ENCODE data around the gene RAF1.

- TF ChIP-seq POLR2AphosphoS5 (IDR thresholded peaks at IDR 0.05; ENCODE audit: low read depth, low read length) (no peak), TAF1 (IDR thresholded peaks at IDR 0.05; ENCODE audit: borderline replicate concordance, insufficient read depth, low read length) (no peak), SIN3A (IDR thresholded peaks at IDR 0.05; ENCODE audit: borderline replicate concordance, insufficient read depth, low read length) (no peak)
- TF ChIP-seq, protein P1, sequence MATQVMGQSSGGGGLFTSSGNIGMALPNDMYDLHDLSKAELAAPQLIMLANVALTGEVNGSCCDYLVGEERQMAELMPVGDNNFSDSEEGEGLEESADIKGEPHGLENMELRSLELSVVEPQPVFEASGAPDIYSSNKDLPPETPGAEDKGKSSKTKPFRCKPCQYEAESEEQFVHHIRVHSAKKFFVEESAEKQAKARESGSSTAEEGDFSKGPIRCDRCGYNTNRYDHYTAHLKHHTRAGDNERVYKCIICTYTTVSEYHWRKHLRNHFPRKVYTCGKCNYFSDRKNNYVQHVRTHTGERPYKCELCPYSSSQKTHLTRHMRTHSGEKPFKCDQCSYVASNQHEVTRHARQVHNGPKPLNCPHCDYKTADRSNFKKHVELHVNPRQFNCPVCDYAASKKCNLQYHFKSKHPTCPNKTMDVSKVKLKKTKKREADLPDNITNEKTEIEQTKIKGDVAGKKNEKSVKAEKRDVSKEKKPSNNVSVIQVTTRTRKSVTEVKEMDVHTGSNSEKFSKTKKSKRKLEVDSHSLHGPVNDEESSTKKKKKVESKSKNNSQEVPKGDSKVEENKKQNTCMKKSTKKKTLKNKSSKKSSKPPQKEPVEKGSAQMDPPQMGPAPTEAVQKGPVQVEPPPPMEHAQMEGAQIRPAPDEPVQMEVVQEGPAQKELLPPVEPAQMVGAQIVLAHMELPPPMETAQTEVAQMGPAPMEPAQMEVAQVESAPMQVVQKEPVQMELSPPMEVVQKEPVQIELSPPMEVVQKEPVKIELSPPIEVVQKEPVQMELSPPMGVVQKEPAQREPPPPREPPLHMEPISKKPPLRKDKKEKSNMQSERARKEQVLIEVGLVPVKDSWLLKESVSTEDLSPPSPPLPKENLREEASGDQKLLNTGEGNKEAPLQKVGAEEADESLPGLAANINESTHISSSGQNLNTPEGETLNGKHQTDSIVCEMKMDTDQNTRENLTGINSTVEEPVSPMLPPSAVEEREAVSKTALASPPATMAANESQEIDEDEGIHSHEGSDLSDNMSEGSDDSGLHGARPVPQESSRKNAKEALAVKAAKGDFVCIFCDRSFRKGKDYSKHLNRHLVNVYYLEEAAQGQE (IDR thresholded peaks at IDR 0.05; ENCODE audit: insufficient read depth in 1 of 2, low read depth in 2 of 2, low read length in 2 of 2), result no peak
These were observed 78.7 kb downstream of the RAF1 start for GRCh38 chr3:12585181-12585580.
